Smooth muscle cell (in vitro differentiated cells): ENCODE data around the gene ZNF716. TPM values are rescaled to one million over a fixed set of nuclear protein-coding genes. Genes with fewer than 3 reads are reported as not detected.
"Not testable (repeated sequence)": the region's sequence is repeated elsewhere in the genome, so short reads cannot be mapped to it uniquely, and the experiment has no call there.

ENCODE experiments used
- DNase-seq: peaks from one replicate; lab custom pipeline; 2025; ENCODE audit not compliant: unreplicated experiment; lab: John Stamatoyannopoulos, UW
- H2AFZ ChIP-seq: fragments of 200-600 bp; sonication (generic); 2 replicates; pipeline ENCODE4 v1.6.0; 2016; ENCODE audit warnings: antibody characterized with exemption, low read depth, mild to moderate bottlenecking
- H3F3A ChIP-seq: fragments of 200-600 bp; sonication (generic); 2 replicates; pipeline ENCODE4 v1.6.0; 2017; ENCODE audit warnings: antibody characterized with exemption, low read depth
- H3K27ac ChIP-seq: fragments of 200-600 bp; sonication (generic); 2 replicates; pipeline ENCODE4 v1.5.1; 2016; ENCODE audit warnings: low read depth, mild to moderate bottlenecking
- H3K27me3 ChIP-seq: fragments of 200-600 bp; sonication (generic); 2 replicates; pipeline ENCODE4 v1.6.1; 2016; ENCODE audit warnings: low read depth, mild to moderate bottlenecking
- H3K36me3 ChIP-seq: fragments of 200-600 bp; sonication (generic); 2 replicates; pipeline ENCODE4 v1.5.1; 2016; ENCODE audit warnings: low read depth
- H3K4me1 ChIP-seq: fragments of 200-600 bp; sonication (generic); 2 replicates; pipeline ENCODE4 v1.5.1; 2016; ENCODE audit warnings: low read depth
- H3K4me2 ChIP-seq: fragments of 200-600 bp; sonication (generic); 2 replicates; pipeline ENCODE4 v1.6.0; 2016; ENCODE audit warnings: mild to moderate bottlenecking
- H3K4me3 ChIP-seq: fragments of 200-600 bp; sonication (generic); 2 replicates; pipeline ENCODE4 v1.5.1; 2016; ENCODE audit warnings: mild to moderate bottlenecking
- H3K79me2 ChIP-seq: fragments of 200-600 bp; sonication (generic); 2 replicates; pipeline ENCODE4 v1.6.0; 2016; ENCODE audit warnings: low read depth, mild to moderate bottlenecking
- H3K9ac ChIP-seq: fragments of 200-600 bp; sonication (generic); 2 replicates; pipeline ENCODE4 v1.6.0; 2016; ENCODE audit warnings: low read depth
- H3K9me3 ChIP-seq: fragments of 200-600 bp; sonication (generic); replicated peaks from 2 replicates; pipeline ENCODE4 v1.5.1; 2016; ENCODE audit warnings: low read depth
- H4K20me1 ChIP-seq: fragments of 200-600 bp; sonication (generic); 2 replicates; pipeline ENCODE4 v1.6.0; 2016; ENCODE audit warnings: low read depth
- CTCF ChIP-seq: fragments of 200-600 bp; sonication (generic); IDR thresholded peaks from 2 replicates; pipeline ENCODE4 v1.5.1; 2017; ENCODE audit warnings: borderline replicate concordance, mild to moderate bottlenecking, antibody characterized with exemption; ENCODE audit not compliant: insufficient read depth, poor library complexity, severe bottlenecking
- WGBS: methylation state at CpG from one replicate; pipeline ENCODE4 v1.1.7; 2016; ENCODE audit warnings: low lambda C conversion rate; 5-methylcytosine and 5-hydroxymethylcytosine counted together
- polyA plus RNA-seq: library from polyadenylated mRNA; unstranded; fragments of >200 nt; fragmentation: Nextera tagmentation; extraction: Ambion mirVana; gene quantifications from 2 replicates; pipeline ENCODE4 v1.2.1, GENCODE V29; 2016
- total RNA-seq: library from RNA; depleted of rRNA; stranded (reverse); fragments of >200 nt; gene quantifications from 2 replicates; pipeline ENCODE4 v1.2.3, GENCODE V29; 2014

ZNF716 gene
- total and polyA plus RNA-seq, 2 experiments from 2014 or later, result not detected

DNA sequence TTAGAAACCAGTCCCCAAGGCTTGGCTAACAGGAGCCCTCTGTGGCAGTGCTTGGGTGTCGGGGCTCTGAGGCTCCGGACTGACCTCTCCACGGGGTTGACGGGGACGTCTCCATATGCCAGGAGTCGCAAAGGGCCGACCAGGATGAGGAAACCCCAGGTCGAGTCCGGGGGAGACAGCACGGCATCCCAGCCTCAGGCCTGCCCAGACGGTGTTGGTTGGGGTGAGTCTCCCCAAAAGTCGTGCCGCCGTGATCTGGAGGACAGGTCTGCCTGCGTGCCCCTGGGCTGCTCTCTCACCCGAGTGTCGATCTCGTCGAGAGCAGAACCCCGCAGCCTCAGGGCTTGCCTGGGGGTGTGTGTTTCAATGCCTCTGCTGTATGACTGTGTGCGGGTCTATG, 35.0 kb downstream of the ZNF716 start:
- not testable (repeated sequence) for H3K79me2 ChIP-seq, H3F3A ChIP-seq, H3K9ac ChIP-seq, H3K27ac ChIP-seq, H3K36me3 ChIP-seq, H3K27me3 ChIP-seq, H3K9me3 ChIP-seq, DNase-seq, H2AFZ ChIP-seq, H3K4me3 ChIP-seq, H3K4me2 ChIP-seq, H4K20me1 ChIP-seq, H3K4me1 ChIP-seq
- 85% methylated on average over 21 of the region's 21 CpGs for WGBS

GRCh38 chr7:57487957-57488356, 38.0 kb downstream of the ZNF716 start:
- Histone ChIP-seq H3K27me3 (no peaks in the 10 kb centered on the region), H3F3A (no peaks in the 10 kb centered on the region), H3K79me2 (no peaks in the 10 kb centered on the region), H3K4me3 (no peak overlapping the region), H3K9me3 (peaks cover 3% of the 10 kb centered on the region), H2AFZ (no peak overlapping the region), H4K20me1 (no peaks in the 10 kb centered on the region), H3K4me1 (no peaks in the 10 kb centered on the region), H3K27ac (no peak overlapping the region), H3K36me3 (no peaks in the 10 kb centered on the region), H3K4me2 (no peak overlapping the region), H3K9ac (no peak overlapping the region)
- TF ChIP-seq CTCF, result no peak
- DNase-seq, result no peak
- WGBS, result 84% methylated on average over 13 of the region's 13 CpGs

DNA sequence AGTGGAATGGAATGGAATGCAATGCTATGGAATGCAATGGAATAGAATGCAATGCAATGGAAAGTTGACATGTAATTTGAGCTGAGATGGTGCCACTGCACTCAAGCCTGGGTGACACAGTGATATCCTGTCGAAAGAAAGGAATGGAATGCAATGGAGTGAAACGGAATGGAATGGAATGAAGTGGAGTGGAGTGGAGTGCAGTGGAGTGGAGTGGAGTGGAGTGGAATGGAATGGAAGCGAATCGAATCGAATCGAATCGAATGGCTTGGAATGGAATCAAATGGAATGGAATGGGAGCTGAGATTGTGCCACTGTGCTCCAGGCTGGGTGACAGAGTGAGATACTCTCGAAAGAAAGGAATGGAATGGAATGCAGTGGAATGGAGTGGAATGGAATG, 45.1 kb downstream of the ZNF716 start:
- H3F3A ChIP-seq, H4K20me1 ChIP-seq, H3K79me2 ChIP-seq, H3K27me3 ChIP-seq, H3K4me3 ChIP-seq, H2AFZ ChIP-seq, DNase-seq, H3K36me3 ChIP-seq, H3K27ac ChIP-seq, H3K4me2 ChIP-seq, H3K4me1 ChIP-seq, H3K9ac ChIP-seq: not testable (repeated sequence)
- H3K9me3 ChIP-seq, result peaks cover 16% of the 10 kb centered on the region
- WGBS, result 81% methylated on average over 8 of the region's 8 CpGs

- no peaks in the 10 kb centered on the region for H3K27me3 ChIP-seq
- H3K9ac ChIP-seq, result no peak overlapping the region
- TF ChIP-seq CTCF, result no peak
- H2AFZ ChIP-seq, result no peak overlapping the region
- no peaks in the 10 kb centered on the region for H3K4me1 ChIP-seq
- no peak overlapping the region for H3K27ac ChIP-seq
- H3K79me2 ChIP-seq, result no peaks in the 10 kb centered on the region
- no peaks in the 10 kb centered on the region for H3K36me3 ChIP-seq
- H3F3A ChIP-seq, result no peaks in the 10 kb centered on the region
- DNase-seq, result no peak
- H3K9me3 ChIP-seq, result peaks cover 16% of the 10 kb centered on the region
- WGBS, result 55% methylated on average over 6 of the region's 6 CpGs
- H4K20me1 ChIP-seq, result no peaks in the 10 kb centered on the region
- no peak overlapping the region for H3K4me2 ChIP-seq
- H3K4me3 ChIP-seq, result no peak overlapping the region
These were observed 46.4 kb downstream of the ZNF716 start for GRCh38 chr7:57496395-57496794.

GRCh38 chr7:57505176-57505575, 55.2 kb downstream of the ZNF716 start:
- H3K4me1 ChIP-seq, result no peaks in the 10 kb centered on the region
- WGBS, result 20% methylated on average over 1 of the region's 1 CpG
- H3K9ac ChIP-seq, result no peak overlapping the region
- H4K20me1 ChIP-seq, result no peaks in the 10 kb centered on the region
- H3K4me2 ChIP-seq, result no peak overlapping the region
- H3K36me3 ChIP-seq, result no peaks in the 10 kb centered on the region
- no peak for DNase-seq
- TF ChIP-seq CTCF, result no peak
- no peak overlapping the region for H3K4me3 ChIP-seq
- H3K79me2 ChIP-seq, result no peaks in the 10 kb centered on the region
- peaks cover 20% of the 10 kb centered on the region for H3K9me3 ChIP-seq
- H3K27me3 ChIP-seq, result no peaks in the 10 kb centered on the region
- no peak overlapping the region for H2AFZ ChIP-seq
- no peak overlapping the region for H3K27ac ChIP-seq
- no peaks in the 10 kb centered on the region for H3F3A ChIP-seq
